ENCODE measurements around the gene BMPR1B. TPM values are rescaled to one million over a fixed set of nuclear protein-coding genes. Genes with fewer than 3 reads are reported as not detected.

BMPR1B gene
- total and polyA plus RNA-seq, 2 donors from 2014 or later, result 4.1 to 5.5 TPM

DNA sequence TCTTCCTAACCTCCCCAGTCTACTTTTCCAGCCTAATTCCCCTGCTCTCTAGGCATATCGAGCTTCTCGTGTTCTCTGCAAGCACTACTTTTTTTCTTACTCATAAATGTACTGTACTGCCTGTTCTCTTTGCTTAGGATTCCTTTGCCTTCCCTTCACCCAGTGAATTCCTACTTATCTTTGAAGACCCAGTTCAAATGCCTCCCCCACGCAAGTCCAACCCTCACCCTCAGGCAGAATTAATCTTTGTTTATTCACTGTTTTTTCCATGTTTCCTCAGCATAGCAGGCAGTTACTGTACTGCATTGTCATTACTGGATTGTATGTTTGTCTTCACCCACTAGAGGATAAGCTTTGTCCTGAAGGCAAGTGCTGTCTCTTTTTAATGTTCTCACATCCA, 287.7 kb downstream of the BMPR1B start:
- Histone ChIP-seq H3K9ac (ENCODE audit: low read length in 3 of 3) (no peak overlapping the region), H3K36me3 (ENCODE audit: control insufficient read depth in 2 of 3, insufficient read depth in 3 of 3, low read length in 3 of 3) (no peaks in the 10 kb centered on the region), H3K4me3 (ENCODE audit: low read length in 3 of 3) (no peak overlapping the region), H3K4me1 (ENCODE audit: control insufficient read depth in 2 of 3, insufficient read depth in 2 of 3, low read depth in 1 of 3, low read length in 3 of 3) (peaks cover 0 to 12% (median 6%) of the 10 kb centered on the region in 3 donors), H3K27ac (ENCODE audit: low read depth in 2 of 2, low read length in 2 of 2) (no peak overlapping the region), H3K27me3 (ENCODE audit: control insufficient read depth, insufficient read depth, low read length) (no peaks in the 10 kb centered on the region), H3K9me3 (ENCODE audit: control insufficient read depth in 2 of 3, insufficient read depth in 1 of 3, low read length in 3 of 3) (no peaks in the 10 kb centered on the region)
- no peak for FAIRE-seq
- intact Hi-C loops (cut with DNase I), result no loop called here
- TF ChIP-seq, protein P1, sequence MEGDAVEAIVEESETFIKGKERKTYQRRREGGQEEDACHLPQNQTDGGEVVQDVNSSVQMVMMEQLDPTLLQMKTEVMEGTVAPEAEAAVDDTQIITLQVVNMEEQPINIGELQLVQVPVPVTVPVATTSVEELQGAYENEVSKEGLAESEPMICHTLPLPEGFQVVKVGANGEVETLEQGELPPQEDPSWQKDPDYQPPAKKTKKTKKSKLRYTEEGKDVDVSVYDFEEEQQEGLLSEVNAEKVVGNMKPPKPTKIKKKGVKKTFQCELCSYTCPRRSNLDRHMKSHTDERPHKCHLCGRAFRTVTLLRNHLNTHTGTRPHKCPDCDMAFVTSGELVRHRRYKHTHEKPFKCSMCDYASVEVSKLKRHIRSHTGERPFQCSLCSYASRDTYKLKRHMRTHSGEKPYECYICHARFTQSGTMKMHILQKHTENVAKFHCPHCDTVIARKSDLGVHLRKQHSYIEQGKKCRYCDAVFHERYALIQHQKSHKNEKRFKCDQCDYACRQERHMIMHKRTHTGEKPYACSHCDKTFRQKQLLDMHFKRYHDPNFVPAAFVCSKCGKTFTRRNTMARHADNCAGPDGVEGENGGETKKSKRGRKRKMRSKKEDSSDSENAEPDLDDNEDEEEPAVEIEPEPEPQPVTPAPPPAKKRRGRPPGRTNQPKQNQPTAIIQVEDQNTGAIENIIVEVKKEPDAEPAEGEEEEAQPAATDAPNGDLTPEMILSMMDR (IDR thresholded peaks at IDR 0.05; ENCODE audit: borderline replicate concordance, extremely low read depth, insufficient read depth), result no peak
- DNase-seq, result no peak

DNA sequence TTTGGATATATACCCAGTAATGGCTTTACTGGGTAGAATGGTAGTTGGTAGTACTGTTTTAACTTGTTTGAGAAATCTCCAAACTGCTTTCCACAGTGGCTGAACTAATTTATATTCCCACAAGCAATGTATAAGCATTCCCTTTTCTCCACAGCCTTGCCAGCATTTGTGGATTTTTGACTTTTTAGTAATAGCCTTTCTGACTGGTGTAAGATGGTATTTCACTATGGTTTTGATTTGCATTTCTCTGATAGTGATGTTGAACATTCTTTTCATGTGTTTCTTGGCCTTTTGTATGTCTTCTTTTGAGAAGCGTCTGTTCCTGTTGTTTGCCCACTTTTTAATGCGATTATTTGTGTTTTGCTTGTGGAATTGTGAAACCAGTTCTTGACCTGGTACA, 290.5 kb downstream of the BMPR1B start:
- Histone ChIP-seq H3K36me3 (ENCODE audit: control insufficient read depth in 2 of 3, insufficient read depth in 3 of 3, low read length in 3 of 3) (no peaks in the 10 kb centered on the region), H3K4me3 (ENCODE audit: low read length in 3 of 3) (no peak overlapping the region), H3K4me1 (ENCODE audit: control insufficient read depth in 2 of 3, insufficient read depth in 2 of 3, low read depth in 1 of 3, low read length in 3 of 3) (peaks cover 0 to 15% (median 6%) of the 10 kb centered on the region in 3 donors), H3K9me3 (ENCODE audit: control insufficient read depth in 2 of 3, insufficient read depth in 1 of 3, low read length in 3 of 3) (no peaks in the 10 kb centered on the region), H3K27ac (ENCODE audit: low read depth in 2 of 2, low read length in 2 of 2) (no peak overlapping the region), H3K9ac (ENCODE audit: low read length in 3 of 3) (no peak overlapping the region), H3K27me3 (ENCODE audit: control insufficient read depth, insufficient read depth, low read length) (no peaks in the 10 kb centered on the region)
- TF ChIP-seq, protein P1 (IDR thresholded peaks at IDR 0.05; ENCODE audit: borderline replicate concordance, extremely low read depth, insufficient read depth), result no peak
- FAIRE-seq (no peak), DNase-seq (no peak)
- intact Hi-C loops (cut with DNase I), result no loop called here

DNA sequence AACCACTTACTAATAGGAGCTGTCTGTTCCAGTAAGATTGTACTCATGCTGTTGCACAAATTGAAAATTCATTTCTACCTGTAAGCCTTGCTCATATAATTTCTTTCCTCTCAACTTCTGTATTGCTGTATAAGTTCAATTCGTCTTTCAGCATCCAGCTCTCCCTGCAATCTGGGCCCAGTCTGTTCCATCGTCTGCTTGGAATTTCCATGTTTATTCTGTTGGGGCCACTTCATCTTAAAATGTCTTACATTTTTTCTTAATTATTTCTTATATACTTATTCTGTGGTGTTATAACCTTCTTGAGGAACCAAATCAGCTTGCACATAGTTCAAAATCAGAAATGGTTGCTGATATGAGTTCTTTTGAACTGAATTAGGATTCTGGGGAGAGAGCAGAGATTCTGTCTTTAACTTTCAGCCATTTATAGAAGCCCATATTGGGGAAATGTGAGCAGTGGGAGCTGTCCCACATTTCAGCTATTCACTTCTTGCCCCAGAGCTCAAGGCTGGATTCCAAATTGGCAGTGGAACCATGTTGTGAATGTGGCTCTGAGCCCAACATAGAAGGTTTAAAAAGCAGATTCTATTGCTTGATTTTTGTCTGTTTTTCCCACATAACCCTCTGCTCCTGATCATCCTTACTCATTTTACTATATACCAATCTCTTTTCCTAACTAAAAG, 291.9 kb downstream of the BMPR1B start:
- Histone ChIP-seq H3K4me3 (ENCODE audit: low read length in 3 of 3) (no peak overlapping the region), H3K9ac (ENCODE audit: low read length in 3 of 3) (no peak overlapping the region), H3K9me3 (ENCODE audit: control insufficient read depth in 2 of 3, insufficient read depth in 1 of 3, low read length in 3 of 3) (no peaks in the 10 kb centered on the region), H3K27me3 (ENCODE audit: control insufficient read depth, insufficient read depth, low read length) (no peaks in the 10 kb centered on the region), H3K27ac (ENCODE audit: low read depth in 2 of 2, low read length in 2 of 2) (no peak overlapping the region), H3K4me1 (ENCODE audit: control insufficient read depth in 2 of 3, insufficient read depth in 2 of 3, low read depth in 1 of 3, low read length in 3 of 3) (peaks cover 0 to 9% (median 6%) of the 10 kb centered on the region in 3 donors), H3K36me3 (ENCODE audit: control insufficient read depth in 2 of 3, insufficient read depth in 3 of 3, low read length in 3 of 3) (no peaks in the 10 kb centered on the region)
- FAIRE-seq (no peak), DNase-seq (no peak)
- TF ChIP-seq, protein P1 (IDR thresholded peaks at IDR 0.05; ENCODE audit: borderline replicate concordance, extremely low read depth, insufficient read depth), result no peak
- intact Hi-C loops (cut with DNase I), result no loop called here

Data from kidney (tissue), 14 donors.